ENCODE measurements around the gene PIEZO2.

DNA sequence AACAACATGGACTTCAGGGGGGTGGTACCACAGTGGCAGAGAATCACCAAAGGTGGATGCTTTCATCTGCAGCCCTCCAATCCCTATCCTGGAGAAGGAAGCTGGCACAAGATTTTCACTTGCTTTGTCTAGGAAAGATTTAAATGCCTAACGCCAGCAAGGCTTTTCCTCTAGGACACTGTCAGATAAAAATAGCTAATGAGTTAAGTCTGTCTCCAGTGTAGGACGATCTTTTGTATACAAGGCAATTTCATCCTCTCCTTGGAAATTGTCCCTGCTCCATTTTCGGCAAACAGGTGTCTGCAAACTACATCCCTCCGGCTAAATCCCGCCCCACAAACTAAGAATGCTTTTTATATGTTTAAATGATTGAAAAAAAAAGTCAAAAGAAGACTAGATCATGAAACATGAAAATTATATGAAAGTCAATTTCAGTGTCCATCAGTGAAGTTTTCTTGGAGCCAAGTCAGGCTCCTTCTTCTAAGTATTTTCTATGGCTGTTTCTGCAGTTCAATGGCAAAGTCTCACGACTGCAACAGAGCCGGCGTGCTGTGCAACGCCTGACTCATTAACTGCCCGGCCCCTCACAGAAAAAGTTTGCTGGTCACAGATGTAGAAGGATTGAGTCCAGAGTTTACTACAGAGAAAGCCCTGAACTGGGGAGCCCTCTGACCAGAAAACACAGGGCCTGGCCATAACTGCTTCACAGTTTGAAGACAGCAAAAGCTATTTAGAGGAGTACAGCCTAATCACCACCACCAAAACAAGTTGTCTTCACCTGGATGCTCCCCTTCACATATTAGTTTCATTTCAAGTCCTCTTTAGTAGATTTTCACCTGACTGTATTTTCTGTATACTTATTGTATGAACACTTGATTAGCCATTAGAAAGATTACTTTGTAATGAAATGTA is 52.3 kb downstream of the PIEZO2 start:
- TF ChIP-seq POLR2AphosphoS5 (IDR thresholded peaks at IDR 0.05; ENCODE audit: borderline replicate concordance, low read depth, low read length): no peak
- no peak for TF ChIP-seq EZH2 (IDR thresholded peaks at IDR 0.05)
- no peak for TF ChIP-seq FOXP2 (optimal IDR thresholded peaks at IDR 0.05; ENCODE audit: control extremely low read depth, extremely low read length, insufficient read depth)

All from SK-N-MC (cell line).